OCI-LY7 (cell line): ENCODE measurements around the gene MIEF2. TPM values are rescaled to one million over a fixed set of nuclear protein-coding genes. Genes with fewer than 3 reads are reported as not detected.

Source experiments
- BruUV-seq: library from RNA; stranded (reverse); fragments of 400-500 nt; replicated peaks from 2 replicates; lab custom pipeline; 2021; lab: Mats Ljungman, UMichigan
- CTCF ChIA-PET: fragments of 300-600 bp; sonication (Branson Sonifier 250); formaldehyde crosslinking; loops from one replicate; lab custom pipeline; 2022; ENCODE audit warnings: antibody characterized with exemption; ENCODE audit not compliant: unreplicated experiment; lab: Charles Lee
- POLR2A ChIA-PET: fragments of 300-600 bp; sonication (Branson Sonifier 250); formaldehyde crosslinking; loops from one replicate; lab custom pipeline; 2022; ENCODE audit warnings: antibody characterized with exemption; lab: Charles Lee
- DNase-seq: peaks from one replicate; pipeline ENCODE4 v3.0.0-alpha.2; 2015; ENCODE audit warnings: low spot score
- H2AFZ ChIP-seq: fragments of 200-600 bp; sonication (generic), shearing (Covaris generic); 2 replicates; pipeline ENCODE4 v1.6.1; 2014; ENCODE audit warnings: mild to moderate bottlenecking, antibody characterized with exemption, low read length, moderate library complexity
- H3K27ac ChIP-seq: fragments of 200-600 bp; sonication (generic); 2 replicates; pipeline ENCODE4 v1.5.1; 2014; ENCODE audit warnings: mixed run types, low read depth, mild to moderate bottlenecking, moderate library complexity, low read length, inconsistent platforms; ENCODE audit not compliant: poor library complexity, severe bottlenecking
- H3K36me3 ChIP-seq: fragments of 200-600 bp; sonication (generic); 2 replicates; pipeline ENCODE4 v1.6.1; 2014; ENCODE audit warnings: mild to moderate bottlenecking, antibody characterized with exemption, low read length, moderate library complexity, mixed read lengths; ENCODE audit not compliant: insufficient read depth
- H3K4me1 ChIP-seq: fragments of 200-600 bp; sonication (generic); 2 replicates; pipeline ENCODE4 v1.5.1; 2014; ENCODE audit warnings: mild to moderate bottlenecking, low read length; ENCODE audit not compliant: insufficient read depth, poor library complexity, severe bottlenecking
- H3K4me2 ChIP-seq: fragments of 200-600 bp; sonication (generic); 2 replicates; pipeline ENCODE4 v1.6.1; 2014; ENCODE audit warnings: mild to moderate bottlenecking, low read length
- H3K4me3 ChIP-seq: fragments of 200-600 bp; sonication (generic); 2 replicates; pipeline ENCODE4 v1.5.1; 2014; ENCODE audit warnings: mild to moderate bottlenecking, low read depth, low read length; ENCODE audit not compliant: poor library complexity, severe bottlenecking
- H3K79me2 ChIP-seq: fragments of 200-600 bp; sonication (generic); 2 replicates; pipeline ENCODE4 v1.6.1; 2016; ENCODE audit warnings: low read depth, mild to moderate bottlenecking, low read length, moderate library complexity, mixed read lengths; ENCODE audit not compliant: insufficient read depth
- H3K9me2 ChIP-seq: fragments of 200-600 bp; sonication (generic); 2 replicates; pipeline ENCODE4 v1.6.1; 2016; ENCODE audit warnings: mild to moderate bottlenecking, low read length, mixed read lengths; ENCODE audit not compliant: insufficient read depth
- H3K9me3 ChIP-seq: fragments of 200-600 bp; sonication (generic); 2 replicates; pipeline ENCODE4 v1.6.1; 2014; ENCODE audit warnings: mild to moderate bottlenecking, mixed run types, low read length, mixed read lengths
- H4K20me1 ChIP-seq: fragments of 200-600 bp; sonication (generic); 2 replicates; pipeline ENCODE4 v1.6.1; 2014; ENCODE audit warnings: mild to moderate bottlenecking, antibody characterized with exemption, low read length, moderate library complexity, mixed read lengths; ENCODE audit not compliant: insufficient read depth
- CTCF ChIP-seq: fragments of 200-600 bp; sonication (generic); conservative IDR thresholded peaks from 2 replicates; pipeline ENCODE4 v1.5.1; 2014; ENCODE audit warnings: mild to moderate bottlenecking, antibody characterized with exemption, low read length, moderate library complexity, mixed read lengths
- EZH2phosphoT487 ChIP-seq: fragments of 200-600 bp; sonication (generic); IDR thresholded peaks from 2 replicates; pipeline ENCODE4 v1.6.1; 2018; ENCODE audit warnings: low read depth, borderline replicate concordance, mild to moderate bottlenecking, mixed run types, antibody characterized with exemption, low read length, moderate library complexity, mixed read lengths
- intact Hi-C: fragments of 100-400 bp; cut with micrococcal nuclease; formaldehyde crosslinking; loops from one replicate; pipeline ENCODE4 v1.10.0; 2022; ENCODE audit not compliant: unreplicated experiment
- total RNA-seq, 2 experiments: library from RNA; depleted of rRNA in 1 of 2; stranded (reverse); fragments of >200 nt in 1 of 2; shearing (Covaris generic) in 1 of 2; gene quantifications; 2 replicates each; pipeline ENCODE4 v1.2.3, GENCODE V29; 2014 to 2022

MIEF2 gene
- total RNA-seq, 2 experiments from 2014 or later, result 7.9 to 11.8 TPM

- Histone ChIP-seq H2AFZ (no peak overlapping the region), H3K4me1 (peaks cover 10% of the 10 kb centered on the region), H3K4me2 (no peak overlapping the region), H4K20me1 (no peaks in the 10 kb centered on the region), H3K79me2 (peaks cover 15% of the 10 kb centered on the region; the same call in 1 of the 2 replicates), H3K36me3 (peaks cover 73% of the 10 kb centered on the region), H3K4me3 (no peak overlapping the region), H3K27ac (no peak overlapping the region), H3K9me2 (no peaks in the 10 kb centered on the region), H3K9me3 (no peaks in the 10 kb centered on the region)
- no peak for DNase-seq
- intact Hi-C loops, result no loop called here
- no TSS peak for BruUV-seq
- ChIA-PET POLR2A (no interaction called here), CTCF (no interaction called here)
- no peak for TF ChIP-seq EZH2phosphoT487
- TF ChIP-seq CTCF, result no peak
Observed at GRCh38 chr17:18253187-18253884, 7.1 kb upstream of the MIEF2 start.

- intact Hi-C loops, result no loop called here
- H3K27ac ChIP-seq, result no peak overlapping the region
- TF ChIP-seq EZH2phosphoT487 (no peak), CTCF (no peak)
- H3K4me1 ChIP-seq, result peaks cover 15% of the 10 kb centered on the region
- peaks cover 64% of the 10 kb centered on the region for H3K36me3 ChIP-seq
- H3K4me2 ChIP-seq, result no peak overlapping the region
- H3K79me2 ChIP-seq, result peaks cover 15% of the 10 kb centered on the region; the same call in 1 of the 2 replicates
- no peak for DNase-seq
- no peaks in the 10 kb centered on the region for H3K9me2 ChIP-seq
- BruUV-seq, result no TSS peak
- ChIA-PET POLR2A (no interaction called here), CTCF (no interaction called here)
- no peaks in the 10 kb centered on the region for H4K20me1 ChIP-seq
- H3K4me3 ChIP-seq, result no peak overlapping the region
- no peaks in the 10 kb centered on the region for H3K9me3 ChIP-seq
- no peak overlapping the region for H2AFZ ChIP-seq
Observed at GRCh38 chr17:18253947-18254821, 6.3 kb upstream of the MIEF2 start.
